ENCODE data around the gene TEX9.

TEX9 gene

GRCh38 chr15:56428821-56429458 lies 63.7 kb downstream of the TEX9 start:
- no CpG with 5 or more reads among the region's 2 CpGs for WGBS (ENCODE audit: extremely low coverage, insufficient coverage, insufficient read length)
- Histone ChIP-seq H3K18ac (ENCODE audit: low read length) (no peak overlapping the region), H3K4me1 (ENCODE audit: control insufficient read depth in 1 of 2, insufficient read depth in 2 of 2, low read length in 2 of 2) (no peaks in the 10 kb centered on the region), H4K8ac (ENCODE audit: low read depth, low read length) (no peak overlapping the region), H3K9me3 (ENCODE audit: insufficient read depth, low read depth, low read length) (no peaks in the 10 kb centered on the region), H2BK120ac (ENCODE audit: insufficient read depth, low read length, poor library complexity) (no peak overlapping the region), H3K79me2 (ENCODE audit: control insufficient read depth, insufficient read depth, low read length, poor library complexity) (no peaks in the 10 kb centered on the region), H3K27me3 (ENCODE audit: insufficient read depth, low read length) (no peaks in the 10 kb centered on the region), H3K23ac (ENCODE audit: low read length) (no peak overlapping the region), H2AK5ac (ENCODE audit: low read length) (no peak overlapping the region), H3K36me3 (ENCODE audit: control insufficient read depth in 1 of 2, insufficient read depth in 2 of 2, low read length in 2 of 2) (no peaks in the 10 kb centered on the region), H3K4me2 (ENCODE audit: low read length) (no peak overlapping the region), H3K14ac (ENCODE audit: low read length) (no peak overlapping the region), H3K4ac (ENCODE audit: low read depth, low read length) (no peak overlapping the region), H2BK5ac (ENCODE audit: low read depth, low read length, poor library complexity) (no peak overlapping the region), H3K4me3 (ENCODE audit: low read depth, low read length) (no peak overlapping the region), H2BK12ac (ENCODE audit: low read length) (no peak overlapping the region), H3K79me1 (ENCODE audit: low read length) (no peaks in the 10 kb centered on the region), H3K27ac (ENCODE audit: low read depth, low read length) (no peak overlapping the region), H2AFZ (ENCODE audit: insufficient read depth, low read length, poor library complexity) (no peak overlapping the region), H4K91ac (ENCODE audit: low read depth, low read length) (no peak overlapping the region), H4K12ac (ENCODE audit: low read depth, low read length) (no peak overlapping the region), H3K9ac (ENCODE audit: low read length) (no peak overlapping the region)
- peak in 1 of 2 donors; percentile 72 for DNase-seq

GRCh38 chr15:56432304-56432703 lies 67.1 kb downstream of the TEX9 start:
- Histone ChIP-seq H2AFZ (ENCODE audit: insufficient read depth, low read length, poor library complexity) (no peak overlapping the region), H2AK5ac (ENCODE audit: low read length) (no peak overlapping the region), H3K4me3 (ENCODE audit: low read depth, low read length) (no peak overlapping the region), H3K4me1 (ENCODE audit: control insufficient read depth in 1 of 2, insufficient read depth in 2 of 2, low read length in 2 of 2) (no peaks in the 10 kb centered on the region), H2BK120ac (ENCODE audit: insufficient read depth, low read length, poor library complexity) (no peak overlapping the region), H2BK5ac (ENCODE audit: low read depth, low read length, poor library complexity) (no peak overlapping the region), H3K9ac (ENCODE audit: low read length) (no peak overlapping the region), H4K91ac (ENCODE audit: low read depth, low read length) (no peak overlapping the region), H2BK12ac (ENCODE audit: low read length) (no peak overlapping the region), H3K4me2 (ENCODE audit: low read length) (no peak overlapping the region), H3K27me3 (ENCODE audit: insufficient read depth, low read length) (no peaks in the 10 kb centered on the region), H4K12ac (ENCODE audit: low read depth, low read length) (no peak overlapping the region), H3K79me1 (ENCODE audit: low read length) (no peaks in the 10 kb centered on the region), H4K8ac (ENCODE audit: low read depth, low read length) (no peak overlapping the region), H3K79me2 (ENCODE audit: control insufficient read depth, insufficient read depth, low read length, poor library complexity) (no peaks in the 10 kb centered on the region), H3K4ac (ENCODE audit: low read depth, low read length) (no peak overlapping the region), H3K36me3 (ENCODE audit: control insufficient read depth in 1 of 2, insufficient read depth in 2 of 2, low read length in 2 of 2) (no peaks in the 10 kb centered on the region), H3K18ac (ENCODE audit: low read length) (no peak overlapping the region), H3K27ac (ENCODE audit: low read depth, low read length) (no peak overlapping the region), H3K23ac (ENCODE audit: low read length) (no peak overlapping the region), H3K14ac (ENCODE audit: low read length) (no peak overlapping the region), H3K9me3 (ENCODE audit: insufficient read depth, low read depth, low read length) (no peaks in the 10 kb centered on the region)
- no peak for DNase-seq
- WGBS (ENCODE audit: extremely low coverage, insufficient coverage, insufficient read length) = no CpG with 5 or more reads among the region's 5 CpGs

- Histone ChIP-seq H3K9ac (ENCODE audit: low read length) (no peak overlapping the region), H4K8ac (ENCODE audit: low read depth, low read length) (no peak overlapping the region), H2BK120ac (ENCODE audit: insufficient read depth, low read length, poor library complexity) (no peak overlapping the region), H3K9me3 (ENCODE audit: insufficient read depth, low read depth, low read length) (no peaks in the 10 kb centered on the region), H3K4ac (ENCODE audit: low read depth, low read length) (no peak overlapping the region), H4K12ac (ENCODE audit: low read depth, low read length) (no peak overlapping the region), H3K79me2 (ENCODE audit: control insufficient read depth, insufficient read depth, low read length, poor library complexity) (no peaks in the 10 kb centered on the region), H3K4me2 (ENCODE audit: low read length) (no peak overlapping the region), H3K27ac (ENCODE audit: low read depth, low read length) (no peak overlapping the region), H4K91ac (ENCODE audit: low read depth, low read length) (no peak overlapping the region), H3K27me3 (ENCODE audit: insufficient read depth, low read length) (no peaks in the 10 kb centered on the region), H2BK5ac (ENCODE audit: low read depth, low read length, poor library complexity) (no peak overlapping the region), H2AFZ (ENCODE audit: insufficient read depth, low read length, poor library complexity) (no peak overlapping the region), H3K36me3 (ENCODE audit: control insufficient read depth in 1 of 2, insufficient read depth in 2 of 2, low read length in 2 of 2) (no peaks in the 10 kb centered on the region), H3K18ac (ENCODE audit: low read length) (no peak overlapping the region), H2BK12ac (ENCODE audit: low read length) (no peak overlapping the region), H3K4me1 (ENCODE audit: control insufficient read depth in 1 of 2, insufficient read depth in 2 of 2, low read length in 2 of 2) (no peaks in the 10 kb centered on the region), H3K23ac (ENCODE audit: low read length) (no peak overlapping the region), H3K4me3 (ENCODE audit: low read depth, low read length) (no peak overlapping the region), H2AK5ac (ENCODE audit: low read length) (no peak overlapping the region), H3K79me1 (ENCODE audit: low read length) (no peaks in the 10 kb centered on the region), H3K14ac (ENCODE audit: low read length) (no peak overlapping the region)
- no CpG with 5 or more reads among the region's 1 CpG for WGBS (ENCODE audit: extremely low coverage, insufficient coverage, insufficient read length)
- no peak for DNase-seq
Observed at GRCh38 chr15:56440214-56440770, 75.1 kb downstream of the TEX9 start.

GRCh38 chr15:56442354-56442753 lies 77.1 kb downstream of the TEX9 start:
- Histone ChIP-seq H2BK120ac (ENCODE audit: insufficient read depth, low read length, poor library complexity) (no peak overlapping the region), H2BK5ac (ENCODE audit: low read depth, low read length, poor library complexity) (no peak overlapping the region), H4K12ac (ENCODE audit: low read depth, low read length) (no peak overlapping the region), H3K4me2 (ENCODE audit: low read length) (no peak overlapping the region), H2BK12ac (ENCODE audit: low read length) (no peak overlapping the region), H3K23ac (ENCODE audit: low read length) (no peak overlapping the region), H3K9ac (ENCODE audit: low read length) (no peak overlapping the region), H2AK5ac (ENCODE audit: low read length) (no peak overlapping the region), H2AFZ (ENCODE audit: insufficient read depth, low read length, poor library complexity) (no peak overlapping the region), H3K4me3 (ENCODE audit: low read depth, low read length) (no peak overlapping the region), H3K4me1 (ENCODE audit: control insufficient read depth in 1 of 2, insufficient read depth in 2 of 2, low read length in 2 of 2) (no peaks in the 10 kb centered on the region), H3K36me3 (ENCODE audit: control insufficient read depth in 1 of 2, insufficient read depth in 2 of 2, low read length in 2 of 2) (no peaks in the 10 kb centered on the region), H3K79me1 (ENCODE audit: low read length) (no peaks in the 10 kb centered on the region), H4K8ac (ENCODE audit: low read depth, low read length) (no peak overlapping the region), H3K9me3 (ENCODE audit: insufficient read depth, low read depth, low read length) (no peaks in the 10 kb centered on the region), H3K79me2 (ENCODE audit: control insufficient read depth, insufficient read depth, low read length, poor library complexity) (no peaks in the 10 kb centered on the region), H3K14ac (ENCODE audit: low read length) (no peak overlapping the region), H4K91ac (ENCODE audit: low read depth, low read length) (no peak overlapping the region), H3K18ac (ENCODE audit: low read length) (no peak overlapping the region), H3K4ac (ENCODE audit: low read depth, low read length) (no peak overlapping the region), H3K27ac (ENCODE audit: low read depth, low read length) (no peak overlapping the region), H3K27me3 (ENCODE audit: insufficient read depth, low read length) (no peaks in the 10 kb centered on the region)
- no CpG with 5 or more reads among the region's 3 CpGs for WGBS (ENCODE audit: extremely low coverage, insufficient coverage, insufficient read length)
- no peak for DNase-seq
